ENCODE results near the gene CADPS2. TPM values are rescaled to one million over a fixed set of nuclear protein-coding genes. Genes with fewer than 3 reads are reported as not detected.

The CADPS2 gene
- total and polyA plus RNA-seq, 2 of the 8 experiments (the other 6 are each of a cell fraction or from before 2014, with no cell fraction given): 8.9 to 22.3 TPM

- no peaks in the 10 kb centered on the region for H3K36me3 ChIP-seq (ENCODE audit: control insufficient read depth in 2 of 4, insufficient read depth in 4 of 4, low read length in 3 of 4)
- H2BK5ac ChIP-seq (ENCODE audit: low read depth, low read length): no peak overlapping the region
- no peaks in the 10 kb centered on the region for H4K20me1 ChIP-seq (replicated peaks in 1 of 2; ENCODE audit: control insufficient read depth in 1 of 2, insufficient read depth in 2 of 2, low read length in 2 of 2)
- H3K14ac ChIP-seq (ENCODE audit: insufficient read length): no peak overlapping the region
- no peak overlapping the region for H2AK5ac ChIP-seq (ENCODE audit: low read depth, low read length)
- no peak overlapping the region for H3K23ac ChIP-seq (ENCODE audit: insufficient read length)
- no peaks in the 10 kb centered on the region for H3K9me3 ChIP-seq (ENCODE audit: insufficient read depth in 2 of 2, low read depth in 1 of 2, low read length in 1 of 2)
- no peaks in the 10 kb centered on the region for H3K23me2 ChIP-seq (ENCODE audit: low read depth, low read length)
- DNase-seq (ENCODE audit: low read depth in 1 of 2, low spot score in 2 of 2) (no peak), FAIRE-seq (no peak)
- no peak overlapping the region for H4K5ac ChIP-seq (ENCODE audit: insufficient read length, low read depth, low read length)
- H3K27ac ChIP-seq (ENCODE audit: low read depth, low read length): no peak overlapping the region
- H2AFZ ChIP-seq (ENCODE audit: low read length): no peak overlapping the region
- CTCF ChIA-PET (ENCODE audit: partially characterized antibody): no interaction called here
- H3K56ac ChIP-seq (replicated peaks; ENCODE audit: insufficient read length, low read depth, low read length): no peak overlapping the region
- H3K18ac ChIP-seq (ENCODE audit: extremely low read depth, low read length): no peak overlapping the region
- H2BK120ac ChIP-seq (replicated peaks; ENCODE audit: low read depth, low read length): no peak overlapping the region
- H3K4me2 ChIP-seq (ENCODE audit: insufficient read depth in 1 of 2, low read depth in 2 of 2, low read length in 2 of 2): no peak overlapping the region
- H4K8ac ChIP-seq (ENCODE audit: extremely low read depth, insufficient read depth, low read length): no peak overlapping the region
- peaks cover 0 to 3% (median 0%) of the 10 kb centered on the region in 4 experiments; a peak in 1 of 7 replicates for H3K4me1 ChIP-seq (replicated peaks in 1 of 4; ENCODE audit: control insufficient read depth in 3 of 4, insufficient read depth in 4 of 4, low read length in 3 of 4)
- H3K27me3 ChIP-seq (replicated peaks in 1 of 4; ENCODE audit: control insufficient read depth in 3 of 4, extremely low read depth in 1 of 4, insufficient read depth in 3 of 4, low read length in 3 of 4): no peaks in the 10 kb centered on the region
- no peaks in the 10 kb centered on the region for H3K79me2 ChIP-seq (ENCODE audit: control insufficient read depth in 1 of 2, insufficient read depth in 2 of 2, low read length in 2 of 2)
- TF ChIP-seq BACH1 (IDR thresholded peaks at IDR 0.05; ENCODE audit: low read length) (peak; percentile 62; the same call in 1 of the 2 replicates), MAFK (IDR thresholded peaks at IDR 0.05; ENCODE audit: low read depth, low read length) (peak; percentile 62), POU5F1 (IDR thresholded peaks at IDR 0.05; ENCODE audit: low read depth, low read length) (no peak)
- no peak overlapping the region for H2BK15ac ChIP-seq (ENCODE audit: low read length)
- POLR2A ChIA-PET (ENCODE audit: partially characterized antibody): no interaction called here
- H3K4me3 ChIP-seq (ENCODE audit: extremely low read depth in 1 of 4, insufficient read depth in 2 of 4, low read depth in 3 of 4, low read length in 4 of 4): no peak overlapping the region
- no peak overlapping the region for H2BK20ac ChIP-seq (ENCODE audit: low read length)
- no peaks in the 10 kb centered on the region for H3K79me1 ChIP-seq (ENCODE audit: low read depth, low read length)
- 79% methylated on average over 2 of the region's 2 CpGs; no CpG with 5 or more reads in 1 of the 2 experiments for WGBS, 2 experiments (ENCODE audit: extremely low coverage in 1 of 2, insufficient coverage in 1 of 2, insufficient read length in 1 of 2, insufficient replicate concordance in 2 of 2, low coverage in 1 of 2, low lambda C conversion rate in 2 of 2, missing lambda C conversion rate in 1 of 2)
- no peak overlapping the region for H3K9ac ChIP-seq (replicated peaks in 1 of 4; ENCODE audit: extremely low read depth in 1 of 4, low read depth in 3 of 4, low read length in 3 of 4)
- no peak overlapping the region for H4K91ac ChIP-seq (replicated peaks; ENCODE audit: insufficient read length, low read length)
- H3K4ac ChIP-seq (replicated peaks; ENCODE audit: insufficient read length, low read depth, low read length): no peak overlapping the region
- no peak overlapping the region for H2BK12ac ChIP-seq (ENCODE audit: low read depth, low read length)
Observed at GRCh38 chr7:122578350-122578749, 307.9 kb downstream of the CADPS2 start.

Measured in H1 (cell line).